ENCODE results near the gene PAPSS2.

DNA sequence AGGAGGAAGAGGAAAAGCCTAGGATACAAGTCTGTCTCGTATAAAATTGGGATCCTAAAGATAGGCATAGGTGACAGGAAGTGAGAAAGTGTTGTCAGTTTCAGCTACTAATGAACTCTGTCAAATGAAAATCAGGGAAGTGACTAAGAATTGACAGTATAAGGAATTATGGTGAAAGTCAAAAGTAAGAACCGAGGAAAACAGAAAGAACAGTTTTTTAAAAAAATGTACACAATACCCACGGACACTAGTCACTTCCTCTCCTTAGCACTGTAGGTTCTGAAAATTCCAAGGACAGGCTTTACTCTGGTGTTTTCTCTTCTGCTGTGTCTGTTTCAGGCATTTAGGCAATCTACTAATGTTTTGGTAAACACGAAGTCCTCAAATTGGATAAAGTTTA is 116.1 kb downstream of the PAPSS2 start:
- no peak for TF ChIP-seq NFATC4 (CRISPR knock-in tag; IDR thresholded peaks at IDR 0.05)
- TF ChIP-seq, protein P1, sequence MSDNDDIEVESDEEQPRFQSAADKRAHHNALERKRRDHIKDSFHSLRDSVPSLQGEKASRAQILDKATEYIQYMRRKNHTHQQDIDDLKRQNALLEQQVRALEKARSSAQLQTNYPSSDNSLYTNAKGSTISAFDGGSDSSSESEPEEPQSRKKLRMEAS (CRISPR knock-in tag; IDR thresholded peaks at IDR 0.05): no peak
- TF ChIP-seq, protein P2, sequence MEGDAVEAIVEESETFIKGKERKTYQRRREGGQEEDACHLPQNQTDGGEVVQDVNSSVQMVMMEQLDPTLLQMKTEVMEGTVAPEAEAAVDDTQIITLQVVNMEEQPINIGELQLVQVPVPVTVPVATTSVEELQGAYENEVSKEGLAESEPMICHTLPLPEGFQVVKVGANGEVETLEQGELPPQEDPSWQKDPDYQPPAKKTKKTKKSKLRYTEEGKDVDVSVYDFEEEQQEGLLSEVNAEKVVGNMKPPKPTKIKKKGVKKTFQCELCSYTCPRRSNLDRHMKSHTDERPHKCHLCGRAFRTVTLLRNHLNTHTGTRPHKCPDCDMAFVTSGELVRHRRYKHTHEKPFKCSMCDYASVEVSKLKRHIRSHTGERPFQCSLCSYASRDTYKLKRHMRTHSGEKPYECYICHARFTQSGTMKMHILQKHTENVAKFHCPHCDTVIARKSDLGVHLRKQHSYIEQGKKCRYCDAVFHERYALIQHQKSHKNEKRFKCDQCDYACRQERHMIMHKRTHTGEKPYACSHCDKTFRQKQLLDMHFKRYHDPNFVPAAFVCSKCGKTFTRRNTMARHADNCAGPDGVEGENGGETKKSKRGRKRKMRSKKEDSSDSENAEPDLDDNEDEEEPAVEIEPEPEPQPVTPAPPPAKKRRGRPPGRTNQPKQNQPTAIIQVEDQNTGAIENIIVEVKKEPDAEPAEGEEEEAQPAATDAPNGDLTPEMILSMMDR (IDR thresholded peaks at IDR 0.05): no peak
- TF ChIP-seq, protein P3, sequence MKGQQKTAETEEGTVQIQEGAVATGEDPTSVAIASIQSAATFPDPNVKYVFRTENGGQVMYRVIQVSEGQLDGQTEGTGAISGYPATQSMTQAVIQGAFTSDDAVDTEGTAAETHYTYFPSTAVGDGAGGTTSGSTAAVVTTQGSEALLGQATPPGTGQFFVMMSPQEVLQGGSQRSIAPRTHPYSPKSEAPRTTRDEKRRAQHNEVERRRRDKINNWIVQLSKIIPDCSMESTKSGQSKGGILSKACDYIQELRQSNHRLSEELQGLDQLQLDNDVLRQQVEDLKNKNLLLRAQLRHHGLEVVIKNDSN (CRISPR knock-in tag; IDR thresholded peaks at IDR 0.05): no peak
- TF ChIP-seq, protein P4, sequence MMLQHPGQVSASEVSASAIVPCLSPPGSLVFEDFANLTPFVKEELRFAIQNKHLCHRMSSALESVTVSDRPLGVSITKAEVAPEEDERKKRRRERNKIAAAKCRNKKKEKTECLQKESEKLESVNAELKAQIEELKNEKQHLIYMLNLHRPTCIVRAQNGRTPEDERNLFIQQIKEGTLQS (CRISPR knock-in tag; conservative IDR thresholded peaks at IDR 0.05): no peak
- TF ChIP-seq, protein P5, sequence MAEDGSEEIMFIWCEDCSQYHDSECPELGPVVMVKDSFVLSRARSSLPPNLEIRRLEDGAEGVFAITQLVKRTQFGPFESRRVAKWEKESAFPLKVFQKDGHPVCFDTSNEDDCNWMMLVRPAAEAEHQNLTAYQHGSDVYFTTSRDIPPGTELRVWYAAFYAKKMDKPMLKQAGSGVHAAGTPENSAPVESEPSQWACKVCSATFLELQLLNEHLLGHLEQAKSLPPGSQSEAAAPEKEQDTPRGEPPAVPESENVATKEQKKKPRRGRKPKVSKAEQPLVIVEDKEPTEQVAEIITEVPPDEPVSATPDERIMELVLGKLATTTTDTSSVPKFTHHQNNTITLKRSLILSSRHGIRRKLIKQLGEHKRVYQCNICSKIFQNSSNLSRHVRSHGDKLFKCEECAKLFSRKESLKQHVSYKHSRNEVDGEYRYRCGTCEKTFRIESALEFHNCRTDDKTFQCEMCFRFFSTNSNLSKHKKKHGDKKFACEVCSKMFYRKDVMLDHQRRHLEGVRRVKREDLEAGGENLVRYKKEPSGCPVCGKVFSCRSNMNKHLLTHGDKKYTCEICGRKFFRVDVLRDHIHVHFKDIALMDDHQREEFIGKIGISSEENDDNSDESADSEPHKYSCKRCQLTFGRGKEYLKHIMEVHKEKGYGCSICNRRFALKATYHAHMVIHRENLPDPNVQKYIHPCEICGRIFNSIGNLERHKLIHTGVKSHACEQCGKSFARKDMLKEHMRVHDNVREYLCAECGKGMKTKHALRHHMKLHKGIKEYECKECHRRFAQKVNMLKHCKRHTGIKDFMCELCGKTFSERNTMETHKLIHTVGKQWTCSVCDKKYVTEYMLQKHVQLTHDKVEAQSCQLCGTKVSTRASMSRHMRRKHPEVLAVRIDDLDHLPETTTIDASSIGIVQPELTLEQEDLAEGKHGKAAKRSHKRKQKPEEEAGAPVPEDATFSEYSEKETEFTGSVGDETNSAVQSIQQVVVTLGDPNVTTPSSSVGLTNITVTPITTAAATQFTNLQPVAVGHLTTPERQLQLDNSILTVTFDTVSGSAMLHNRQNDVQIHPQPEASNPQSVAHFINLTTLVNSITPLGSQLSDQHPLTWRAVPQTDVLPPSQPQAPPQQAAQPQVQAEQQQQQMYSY (CRISPR knock-in tag; IDR thresholded peaks at IDR 0.05): no peak
- no peak for TF ChIP-seq IRF2 (CRISPR knock-in tag; IDR thresholded peaks at IDR 0.05; ENCODE audit: borderline replicate concordance, low read depth)
- TF ChIP-seq NR1H2 (CRISPR knock-in tag; IDR thresholded peaks at IDR 0.05): no peak

Measured in WTC11 (cell line).